ENCODE measurements around the gene UBE2Q2.

Gene UBE2Q2

GRCh38 chr15:75923756-75924155 lies 80.5 kb downstream of the UBE2Q2 start:
- H3K36me3 Mint-ChIP-seq = peaks cover 14% of the 10 kb centered on the region

GRCh38 chr15:75924576-75924975 lies 81.3 kb downstream of the UBE2Q2 start:
- H3K36me3 Mint-ChIP-seq = peaks cover 14% of the 10 kb centered on the region
- H3K4me3 Mint-ChIP-seq = no peak overlapping the region
- peaks cover 34% of the 10 kb centered on the region for H3K4me1 Mint-ChIP-seq
- H3K27me3 Mint-ChIP-seq = no peaks in the 10 kb centered on the region
- no peaks in the 10 kb centered on the region for H3K9me3 Mint-ChIP-seq
- no peak overlapping the region for H3K27ac Mint-ChIP-seq

More at GRCh38 chr15:75923756-75924155, 80.5 kb downstream of the UBE2Q2 start:
- Mint-ChIP-seq H3K4me3 (no peak overlapping the region), H3K9me3 (no peaks in the 10 kb centered on the region), H3K27ac (peak overlapping the region; percentile 1), H3K4me1 (peaks cover 34% of the 10 kb centered on the region), H3K27me3 (no peaks in the 10 kb centered on the region)

- Mint-ChIP-seq H3K4me3 (no peak overlapping the region), H3K27me3 (no peaks in the 10 kb centered on the region), H3K9me3 (no peaks in the 10 kb centered on the region), H3K27ac (no peak overlapping the region), H3K4me1 (peaks cover 42% of the 10 kb centered on the region), H3K36me3 (peaks cover 14% of the 10 kb centered on the region)
Observed at GRCh38 chr15:75925440-75925839, 82.2 kb downstream of the UBE2Q2 start.

- Mint-ChIP-seq H3K4me1 (peaks cover 45% of the 10 kb centered on the region), H3K9me3 (no peaks in the 10 kb centered on the region), H3K4me3 (no peak overlapping the region), H3K27ac (no peak overlapping the region), H3K27me3 (no peaks in the 10 kb centered on the region), H3K36me3 (peaks cover 18% of the 10 kb centered on the region)
Observed at GRCh38 chr15:75926931-75927330, 83.7 kb downstream of the UBE2Q2 start.

GRCh38 chr15:75927601-75928000 lies 84.4 kb downstream of the UBE2Q2 start:
- Mint-ChIP-seq H3K27ac (no peak overlapping the region), H3K4me3 (no peak overlapping the region), H3K36me3 (peaks cover 16% of the 10 kb centered on the region), H3K9me3 (no peaks in the 10 kb centered on the region), H3K27me3 (no peaks in the 10 kb centered on the region), H3K4me1 (peaks cover 39% of the 10 kb centered on the region)

- H3K9me3 Mint-ChIP-seq = no peaks in the 10 kb centered on the region
- H3K4me3 Mint-ChIP-seq = no peak overlapping the region
- no peaks in the 10 kb centered on the region for H3K27me3 Mint-ChIP-seq
- H3K4me1 Mint-ChIP-seq = peaks cover 32% of the 10 kb centered on the region
- no peak overlapping the region for H3K27ac Mint-ChIP-seq
- H3K36me3 Mint-ChIP-seq = peaks cover 21% of the 10 kb centered on the region
Observed at GRCh38 chr15:75928680-75929608, 85.7 kb downstream of the UBE2Q2 start.

DNA sequence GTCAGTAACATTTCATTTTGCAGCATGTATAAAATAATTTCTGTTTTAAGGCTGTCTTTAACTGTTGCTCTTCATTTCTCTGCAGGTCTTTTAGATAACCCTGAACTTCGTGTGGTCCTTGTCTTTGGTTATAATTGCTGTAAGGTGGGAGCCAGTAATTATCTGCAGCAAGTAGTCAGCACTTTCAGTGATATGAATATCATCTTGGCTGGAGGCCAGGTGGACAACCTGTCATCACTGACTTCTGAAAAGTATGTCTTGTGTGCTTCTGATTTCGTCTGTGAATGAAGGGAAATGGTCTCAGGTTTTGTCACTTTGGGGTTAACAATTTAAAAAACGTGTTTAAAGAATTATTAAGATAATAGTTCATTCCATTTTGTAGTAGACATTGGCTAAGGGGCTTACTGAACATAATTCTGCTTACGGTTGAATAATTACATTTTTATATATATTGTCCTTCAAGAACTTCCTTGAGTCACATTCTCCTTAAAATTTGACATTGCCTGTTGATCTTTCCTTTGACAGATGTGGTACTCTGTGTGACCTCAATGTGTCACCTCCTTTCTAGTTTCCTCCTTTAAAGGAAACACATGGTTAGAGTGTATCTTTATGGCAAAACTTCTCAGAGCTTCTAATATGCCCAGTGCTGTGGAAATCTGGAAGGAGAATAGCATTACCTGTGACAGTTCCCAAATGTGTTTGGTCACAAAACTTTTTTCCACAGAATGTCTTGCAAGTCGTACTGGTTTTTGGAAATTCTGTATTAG lies 86.7 kb downstream of the UBE2Q2 start:
- Mint-ChIP-seq H3K27ac (no peak overlapping the region), H3K36me3 (peaks cover 22% of the 10 kb centered on the region), H3K4me3 (no peak overlapping the region), H3K27me3 (no peaks in the 10 kb centered on the region), H3K9me3 (no peaks in the 10 kb centered on the region), H3K4me1 (peaks cover 26% of the 10 kb centered on the region)

GRCh38 chr15:75930866-75931265 lies 87.6 kb downstream of the UBE2Q2 start:
- H3K9me3 Mint-ChIP-seq = no peaks in the 10 kb centered on the region
- no peak overlapping the region for H3K27ac Mint-ChIP-seq
- H3K4me1 Mint-ChIP-seq = peaks cover 20% of the 10 kb centered on the region
- H3K27me3 Mint-ChIP-seq = no peaks in the 10 kb centered on the region
- H3K4me3 Mint-ChIP-seq = no peak overlapping the region
- H3K36me3 Mint-ChIP-seq = peaks cover 25% of the 10 kb centered on the region

DNA sequence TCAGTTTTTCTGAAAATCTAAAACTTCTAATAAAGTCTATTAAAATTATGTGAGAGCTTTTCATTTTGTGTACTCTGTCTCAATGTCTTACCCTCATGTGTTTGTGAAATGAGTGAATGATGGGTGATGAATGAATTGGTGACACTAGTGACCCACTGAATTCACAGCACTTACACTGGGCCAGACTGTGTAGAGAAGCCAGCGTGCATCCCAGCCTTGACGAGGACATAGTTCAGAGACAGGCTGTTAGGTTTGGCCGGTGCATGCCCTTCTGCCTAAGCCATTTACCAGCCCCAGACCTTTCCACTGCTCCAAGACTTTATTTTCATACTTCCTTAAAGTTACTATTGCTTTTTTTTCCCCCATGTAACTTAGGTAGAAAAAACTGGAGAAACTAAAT lies 99.2 kb downstream of the UBE2Q2 start:
- peaks cover 12% of the 10 kb centered on the region for H3K36me3 Mint-ChIP-seq
- H3K4me1 Mint-ChIP-seq = no peaks in the 10 kb centered on the region
- H3K9me3 Mint-ChIP-seq = peaks cover 11% of the 10 kb centered on the region
- no peak overlapping the region for H3K4me3 Mint-ChIP-seq
- peaks cover 9% of the 10 kb centered on the region for H3K27me3 Mint-ChIP-seq
- H3K27ac Mint-ChIP-seq = peak overlapping the region; percentile 11

- peaks cover 11% of the 10 kb centered on the region for H3K9me3 Mint-ChIP-seq
- peaks cover 13% of the 10 kb centered on the region for H3K27me3 Mint-ChIP-seq
- no peak overlapping the region for H3K27ac Mint-ChIP-seq
- H3K36me3 Mint-ChIP-seq = peaks cover 7% of the 10 kb centered on the region
- H3K4me3 Mint-ChIP-seq = no peak overlapping the region
- no peaks in the 10 kb centered on the region for H3K4me1 Mint-ChIP-seq
Observed at GRCh38 chr15:75943246-75943645, 100.0 kb downstream of the UBE2Q2 start.

- Mint-ChIP-seq H3K27me3 (peaks cover 13% of the 10 kb centered on the region), H3K4me3 (no peak overlapping the region), H3K9me3 (peaks cover 11% of the 10 kb centered on the region), H3K36me3 (peaks cover 1% of the 10 kb centered on the region), H3K27ac (peak overlapping the region; percentile 9), H3K4me1 (no peaks in the 10 kb centered on the region)
Observed at GRCh38 chr15:75943713-75944215, 100.5 kb downstream of the UBE2Q2 start.

- H3K27ac Mint-ChIP-seq = no peak overlapping the region
- H3K27me3 Mint-ChIP-seq = peaks cover 23% of the 10 kb centered on the region
- no peaks in the 10 kb centered on the region for H3K4me1 Mint-ChIP-seq
- no peaks in the 10 kb centered on the region for H3K36me3 Mint-ChIP-seq
- no peak overlapping the region for H3K4me3 Mint-ChIP-seq
- peaks cover 6% of the 10 kb centered on the region for H3K9me3 Mint-ChIP-seq
Observed at GRCh38 chr15:75945953-75946352, 102.7 kb downstream of the UBE2Q2 start.

- H3K9me3 Mint-ChIP-seq = no peaks in the 10 kb centered on the region
- no peak overlapping the region for H3K27ac Mint-ChIP-seq
- no peaks in the 10 kb centered on the region for H3K4me1 Mint-ChIP-seq
- no peaks in the 10 kb centered on the region for H3K36me3 Mint-ChIP-seq
- H3K27me3 Mint-ChIP-seq = peaks cover 31% of the 10 kb centered on the region
- no peak overlapping the region for H3K4me3 Mint-ChIP-seq
Observed at GRCh38 chr15:75947092-75947491, 103.8 kb downstream of the UBE2Q2 start.

- H3K27me3 Mint-ChIP-seq = peaks cover 34% of the 10 kb centered on the region
- H3K27ac Mint-ChIP-seq = no peak overlapping the region
- no peak overlapping the region for H3K4me3 Mint-ChIP-seq
- H3K9me3 Mint-ChIP-seq = no peaks in the 10 kb centered on the region
- no peaks in the 10 kb centered on the region for H3K36me3 Mint-ChIP-seq
- H3K4me1 Mint-ChIP-seq = no peaks in the 10 kb centered on the region
Observed at GRCh38 chr15:75948761-75949296, 105.6 kb downstream of the UBE2Q2 start.

All from activated naive CD4-positive, alpha-beta T cell treated with anti-CD3 and anti-CD28 coated beads, Interleukin-2, amount 50 U/mL, for 24 hours (primary cell).